Panc1 (cell line): Measurements from ENCODE around the gene VASP. TPM values are rescaled to one million over a fixed set of nuclear protein-coding genes. Genes with fewer than 3 reads are reported as not detected.
A peak's percentile ranks its signal among the peaks of the same experiment; 100 is the strongest.

Source experiments
- ATAC-seq: fragments of 200-7000 bp; cut with Tn5 transposase; 2 replicates; pipeline ENCODE4 v1.9.1; 2020; ENCODE audit warnings: mild to moderate bottlenecking, moderate library complexity
- BruUV-seq: library from RNA; stranded (reverse); fragments of 400-500 nt; replicated peaks from 2 replicates; lab custom pipeline; 2021; lab: Mats Ljungman, UMichigan
- CTCF ChIA-PET: fragments of 300-600 bp; sonication (Branson Sonifier 250); formaldehyde crosslinking; loops from one replicate; lab custom pipeline; 2022; ENCODE audit warnings: antibody characterized with exemption; lab: Charles Lee
- POLR2A ChIA-PET: fragments of 300-600 bp; sonication (Branson Sonifier 250); formaldehyde crosslinking; loops from one replicate; lab custom pipeline; 2022; ENCODE audit warnings: antibody characterized with exemption; lab: Charles Lee
- DNase-seq: peaks from one replicate; pipeline ENCODE4 v3.0.0-alpha.2; 2010; ENCODE audit warnings: low read depth, low spot score
- H3K27ac ChIP-seq: 2 replicates; pipeline ENCODE4 v1.5.1; 2011; ENCODE audit warnings: mild to moderate bottlenecking, low read length, inconsistent platforms
- H3K27me3 ChIP-seq: fragments of 200-500 bp; sonication (Bioruptor generic); 2 replicates; pipeline ENCODE4 v1.6.0; 2014; ENCODE audit warnings: low read length, inconsistent platforms; ENCODE audit not compliant: control insufficient read depth, insufficient read depth
- H3K36me3 ChIP-seq: fragments of 200-500 bp; sonication (Bioruptor generic); 2 replicates; pipeline ENCODE4 v1.5.1; 2014; ENCODE audit warnings: inconsistent platforms, mild to moderate bottlenecking, low read length, moderate library complexity; ENCODE audit not compliant: control insufficient read depth, insufficient read depth
- H3K4me1 ChIP-seq: 2 replicates; pipeline ENCODE4 v1.5.1; 2011; ENCODE audit warnings: inconsistent platforms, mild to moderate bottlenecking, low read length, moderate library complexity; ENCODE audit not compliant: control insufficient read depth, insufficient read depth
- H3K4me3 ChIP-seq, 2 experiments: 2 replicates each; pipeline ENCODE4 v1.5.1; 2011 to 2012; ENCODE audit warnings: low read depth in 2 of 2, low read length in 2 of 2, mild to moderate bottlenecking in 2 of 2, inconsistent platforms in 1 of 2, moderate library complexity in 1 of 2
- H3K9me3 ChIP-seq: fragments of 200-500 bp; sonication (Bioruptor generic); 2 replicates; pipeline ENCODE4 v1.5.1; 2014; ENCODE audit warnings: low read depth, mild to moderate bottlenecking, inconsistent platforms, low read length, moderate library complexity; ENCODE audit not compliant: control insufficient read depth, insufficient read depth
- CTCF ChIP-seq: fragments of 450-650 bp; IDR thresholded peaks from 2 replicates; pipeline ENCODE4 v1.5.1; 2017; ENCODE audit warnings: mild to moderate bottlenecking
- POLR2AphosphoS5 ChIP-seq: IDR thresholded peaks from 2 replicates; pipeline ENCODE4 v1.6.1; 2012; ENCODE audit warnings: mild to moderate bottlenecking, low read depth, low read length, moderate library complexity
- REST ChIP-seq, 2 experiments: IDR thresholded peaks; 2 replicates each; pipeline ENCODE4 v1.6.1; 2011 to 2012; ENCODE audit warnings: low read depth in 2 of 2, control low read depth in 1 of 2, low read length in 1 of 2, mild to moderate bottlenecking in 1 of 2, moderate library complexity in 1 of 2; ENCODE audit not compliant: insufficient read depth in 1 of 2
- SIN3A ChIP-seq: IDR thresholded peaks from 2 replicates; pipeline ENCODE4 v1.6.1; 2012; ENCODE audit warnings: low read depth, mild to moderate bottlenecking, low read length, moderate library complexity, borderline replicate concordance; ENCODE audit not compliant: insufficient read depth
- TCF7L2 ChIP-seq: IDR thresholded peaks from 2 replicates; pipeline ENCODE4 v1.6.1; 2011; ENCODE audit warnings: mild to moderate bottlenecking, low read depth, low read length, inconsistent platforms
- in situ Hi-C: cut with HindIII; loops from 2 replicates; pipeline ENCODE4 v1.10.0; 2016; ENCODE audit warnings: low sequenced_read_pairs, low pct_unique_long_range_greater_than_20kb
- intact Hi-C: fragments of 100-400 bp; cut with micrococcal nuclease; formaldehyde crosslinking; loops from one replicate; pipeline ENCODE4 v1.10.0; 2022; ENCODE audit not compliant: unreplicated experiment
- total RNA-seq: library from RNA; stranded (reverse); gene quantifications from one replicate; pipeline ENCODE4 v1.2.1, GENCODE V29; 2021; ENCODE audit not compliant: unreplicated experiment

VASP gene
- total RNA-seq, 1 experiment from 2014 or later: 101 TPM

- Histone ChIP-seq H3K27ac (peak within 1 kb of the TSS; percentile 65), H3K4me1 (peaks cover 3% of the 10 kb centered on the region; the same call in 1 of the 2 replicates), H3K4me3 (peak within 1 kb of the TSS; percentile 41 to 60), H3K27me3 (no peaks in the 10 kb centered on the region), H3K9me3 (no peaks in the 10 kb centered on the region), H3K36me3 (no peaks in the 10 kb centered on the region)
- no peak for ATAC-seq
- in situ Hi-C loops (no loop called here), intact Hi-C loops (no loop called here)
- CTCF ChIA-PET: no interaction called here
- no peak for TF ChIP-seq SIN3A
- no peak for TF ChIP-seq TCF7L2
- no peak for TF ChIP-seq POLR2AphosphoS5
- TF ChIP-seq CTCF: no peak
- no peak for TF ChIP-seq REST (IDR thresholded peaks at IDR 0.05; ENCODE audit: insufficient read depth in 1 of 2, low read depth in 2 of 2, low read length in 1 of 2)
- POLR2A ChIA-PET: no interaction called here
- no TSS peak for BruUV-seq
- no peak for DNase-seq
These were observed 8.7 kb upstream of the VASP start, which contains the start of gene PPM1N for GRCh38 chr19:45498411-45499195. PPM1N (plus strand) TSS chr19:45498443; CDS start chr19:45498473, 30 bp downstream.

- Histone ChIP-seq H3K9me3 (no peaks in the 10 kb centered on the region), H3K36me3 (no peaks in the 10 kb centered on the region), H3K4me3 (no peak overlapping the region), H3K27me3 (no peaks in the 10 kb centered on the region), H3K27ac (no peak overlapping the region), H3K4me1 (peaks cover 3% of the 10 kb centered on the region; the same call in 1 of the 2 replicates)
- no peak for DNase-seq
- no TSS peak for BruUV-seq
- no peak for TF ChIP-seq TCF7L2
- no peak for TF ChIP-seq CTCF
- TF ChIP-seq REST (IDR thresholded peaks at IDR 0.05; ENCODE audit: insufficient read depth in 1 of 2, low read depth in 2 of 2, low read length in 1 of 2): no peak
- no peak for TF ChIP-seq SIN3A
- no peak for TF ChIP-seq POLR2AphosphoS5
- intact Hi-C loops (no loop called here), in situ Hi-C loops (no loop called here)
- ChIA-PET CTCF (no interaction called here), POLR2A (no interaction called here)
- no peak for ATAC-seq
These were observed 7.8 kb upstream of the VASP start for GRCh38 chr19:45499196-45500180.
